Activated CD4-positive, alpha-beta memory T cell treated with anti-CD3 and anti-CD28 coated beads for 36 hours (primary cell): ENCODE data around the gene HIKESHI. TPM values are rescaled to one million over a fixed set of nuclear protein-coding genes. Genes with fewer than 3 reads are reported as not detected.
"Not testable (repeated sequence)": the region's sequence is repeated elsewhere in the genome, so short reads cannot be mapped to it uniquely, and the experiment has no call there.

ENCODE experiments used
- CTCF ChIA-PET: fragments of 350-600 bp; sonication (Branson Sonifier 250); formaldehyde crosslinking; loops from one replicate; lab custom pipeline; 2021; ENCODE audit warnings: antibody characterized with exemption, inconsistent platforms; lab: Charles Lee
- POLR2A ChIA-PET: fragments of 350-600 bp; sonication (Branson Sonifier 250); formaldehyde crosslinking; loops from one replicate; lab custom pipeline; 2021; ENCODE audit warnings: antibody characterized with exemption; lab: Charles Lee
- DNase-seq: peaks from one replicate; pipeline ENCODE4 v3.0.0-alpha.2; 2020
- H3K27ac Mint-ChIP-seq: one replicate; pipeline ENCODE4 v1.8.0; 2021; ENCODE audit warnings: mixed read lengths
- H3K27me3 Mint-ChIP-seq: one replicate; pipeline ENCODE4 v1.8.0; 2021; ENCODE audit warnings: mixed read lengths
- H3K36me3 Mint-ChIP-seq: one replicate; pipeline ENCODE4 v1.8.0; 2021; ENCODE audit warnings: mixed read lengths
- H3K4me1 Mint-ChIP-seq: one replicate; pipeline ENCODE4 v1.8.0; 2021; ENCODE audit warnings: low read depth, mixed read lengths
- H3K4me3 Mint-ChIP-seq: one replicate; pipeline ENCODE4 v1.8.0; 2021; ENCODE audit warnings: mild to moderate bottlenecking, mixed read lengths
- H3K9me3 Mint-ChIP-seq: one replicate; pipeline ENCODE4 v1.8.0; 2021; ENCODE audit warnings: mixed read lengths
- intact Hi-C: fragments of 100-400 bp; cut with micrococcal nuclease; formaldehyde crosslinking; loops from one replicate; pipeline ENCODE4 v1.15.1; 2023
- total RNA-seq, 2 experiments: library from RNA; stranded (reverse); gene quantifications; one replicate each; pipeline ENCODE4 v1.2.3, GENCODE V29; 2021

HIKESHI gene
- total RNA-seq, 2 experiments from 2014 or later, result 53.1 to 55.1 TPM

DNA sequence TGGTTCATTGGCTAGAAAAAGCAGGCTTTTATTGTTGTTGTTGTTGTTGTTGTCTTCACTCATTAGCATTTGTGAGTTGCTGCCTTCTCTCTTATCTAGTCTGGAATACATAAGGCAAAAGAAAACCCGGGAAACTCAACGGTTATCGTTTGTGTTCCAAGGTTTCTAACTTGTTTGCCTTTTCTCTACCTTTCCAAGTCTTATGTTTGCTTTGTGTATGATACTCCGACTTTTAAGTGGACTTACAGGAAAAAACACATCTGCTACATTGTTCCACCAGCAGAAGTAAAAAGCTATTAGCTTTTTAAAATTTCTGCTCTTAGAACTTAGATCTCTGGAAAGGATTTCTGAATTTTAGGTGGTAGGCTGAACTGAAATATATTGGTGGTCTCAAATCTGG is 27.0 kb upstream of the HIKESHI start:
- Mint-ChIP-seq H3K4me3 (no peak overlapping the region), H3K9me3 (no peaks in the 10 kb centered on the region), H3K36me3 (peaks cover 70% of the 10 kb centered on the region), H3K4me1 (peaks cover 54% of the 10 kb centered on the region), H3K27me3 (no peaks in the 10 kb centered on the region), H3K27ac (peak overlapping the region; percentile 61)
- POLR2A ChIA-PET, result interaction anchor here (0.7 kb wide), 1 partner anchor 25 kb away, joined by 3 read pairs; no protein-coding TSS in a partner anchor
- intact Hi-C loops, result loop anchor here (2.0 kb wide), 1 partner anchor 14 kb away; no protein-coding TSS in a partner anchor
- no peak for DNase-seq
- CTCF ChIA-PET, result interaction anchor here (0.8 to 1.7 kb wide), 2 partner anchors 15 to 26 kb away, joined by 3 to 4 read pairs; no protein-coding TSS in a partner anchor

DNA sequence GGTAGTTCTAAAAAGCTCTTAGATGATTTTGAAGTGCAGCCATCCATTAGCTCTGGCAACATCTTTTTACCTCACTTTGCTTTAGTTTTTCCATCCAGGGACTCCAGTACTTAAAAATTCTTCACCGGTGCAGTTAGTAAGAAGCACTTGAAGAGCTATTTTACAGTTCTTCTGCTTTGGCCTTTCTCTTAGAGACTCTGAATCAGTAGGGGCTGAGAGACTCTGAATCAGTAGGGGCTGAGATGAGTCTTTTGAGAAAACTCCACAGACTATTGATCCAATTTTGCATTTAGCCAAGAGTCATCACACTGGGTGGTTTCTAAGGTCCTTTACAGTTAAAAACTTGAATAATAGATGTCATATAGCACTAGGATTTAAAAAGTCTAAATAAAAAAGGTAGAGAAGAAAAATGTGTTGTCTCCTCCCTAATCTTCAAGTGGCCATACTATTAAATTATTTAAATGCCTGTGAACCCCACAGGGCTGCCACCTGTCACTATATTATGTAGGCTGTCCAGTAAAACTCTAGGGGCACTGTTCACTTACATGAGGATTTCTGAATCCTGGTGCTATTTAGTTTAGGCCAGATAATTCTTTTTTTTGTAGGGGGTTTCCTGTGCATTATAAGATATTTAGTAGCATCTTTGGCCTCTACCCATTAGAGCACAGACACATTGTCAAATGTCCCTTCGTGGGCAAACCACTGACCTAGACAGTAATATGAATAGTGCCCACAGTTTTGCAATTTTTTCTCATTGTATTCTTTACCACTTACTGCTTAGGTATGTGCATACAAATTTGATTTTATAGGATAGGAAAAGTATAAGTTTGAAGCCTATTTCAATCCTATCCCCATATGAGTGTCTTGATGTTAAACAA is 26.3 kb upstream of the HIKESHI start:
- Mint-ChIP-seq H3K27me3 (no peaks in the 10 kb centered on the region), H3K36me3 (peaks cover 68% of the 10 kb centered on the region), H3K27ac (peak overlapping the region; percentile 61), H3K4me1 (peaks cover 52% of the 10 kb centered on the region), H3K9me3 (no peaks in the 10 kb centered on the region), H3K4me3 (no peak overlapping the region)
- POLR2A ChIA-PET, result no interaction called here
- no peak for DNase-seq
- intact Hi-C loops, result loop anchor here (2.0 kb wide), 1 partner anchor 15 kb away; no protein-coding TSS in a partner anchor
- CTCF ChIA-PET, result interaction anchor here (0.8 to 1.7 kb wide), 2 partner anchors 14 to 26 kb away, joined by 3 to 4 read pairs; no protein-coding TSS in a partner anchor

DNA sequence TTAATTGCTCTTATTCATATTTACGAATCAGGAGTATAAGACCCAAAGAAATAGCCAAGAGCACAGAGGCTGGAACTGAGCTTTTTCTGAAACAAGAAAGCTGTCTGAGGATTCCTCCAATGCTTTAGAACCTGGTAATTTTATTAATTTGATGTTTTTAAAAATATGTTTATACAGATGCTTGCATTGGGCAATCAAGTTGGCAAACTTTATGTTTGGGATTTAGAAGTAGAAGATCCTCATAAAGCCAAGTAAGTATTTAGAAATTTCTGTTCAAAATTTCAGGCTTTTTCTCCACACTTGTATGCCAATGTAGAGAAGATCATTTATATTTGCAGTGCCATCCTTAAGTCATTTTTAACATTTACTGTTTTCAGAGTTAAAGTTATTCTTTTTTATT is 24.3 kb upstream of the HIKESHI start:
- no peak for DNase-seq
- peaks cover 69% of the 10 kb centered on the region for H3K36me3 Mint-ChIP-seq
- no peak overlapping the region for H3K4me3 Mint-ChIP-seq
- intact Hi-C loops, result no loop called here
- ChIA-PET POLR2A (no interaction called here), CTCF (interaction anchor here (0.6 kb wide), 1 partner anchor 82 kb away, joined by 3 read pairs; no protein-coding TSS in a partner anchor)
- H3K27me3 Mint-ChIP-seq, result no peaks in the 10 kb centered on the region
- H3K9me3 Mint-ChIP-seq, result no peaks in the 10 kb centered on the region
- peaks cover 54% of the 10 kb centered on the region for H3K4me1 Mint-ChIP-seq
- H3K27ac Mint-ChIP-seq, result no peak overlapping the region

DNA sequence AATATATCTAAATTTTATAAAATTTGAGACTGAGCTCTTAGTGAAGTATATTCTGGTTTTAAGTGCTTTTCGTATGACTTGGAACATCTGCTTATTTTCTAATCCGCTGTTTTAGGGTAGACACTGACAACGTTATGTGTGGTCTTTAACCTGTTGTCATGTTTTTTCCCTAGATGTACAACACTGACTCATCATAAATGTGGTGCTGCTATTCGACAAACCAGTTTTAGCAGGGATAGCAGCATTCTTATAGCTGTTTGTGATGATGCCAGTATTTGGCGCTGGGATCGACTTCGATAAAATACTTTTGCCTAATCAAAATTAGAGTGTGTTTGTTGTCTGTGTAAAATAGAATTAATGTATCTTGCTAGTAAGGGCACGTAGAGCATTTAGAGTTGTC is 23.8 kb upstream of the HIKESHI start:
- no peaks in the 10 kb centered on the region for H3K27me3 Mint-ChIP-seq
- H3K4me1 Mint-ChIP-seq, result peaks cover 52% of the 10 kb centered on the region
- ChIA-PET CTCF (no interaction called here), POLR2A (no interaction called here)
- DNase-seq, result no peak
- peaks cover 69% of the 10 kb centered on the region for H3K36me3 Mint-ChIP-seq
- H3K4me3 Mint-ChIP-seq, result no peak overlapping the region
- H3K9me3 Mint-ChIP-seq, result no peaks in the 10 kb centered on the region
- intact Hi-C loops, result no loop called here
- no peak overlapping the region for H3K27ac Mint-ChIP-seq

DNA sequence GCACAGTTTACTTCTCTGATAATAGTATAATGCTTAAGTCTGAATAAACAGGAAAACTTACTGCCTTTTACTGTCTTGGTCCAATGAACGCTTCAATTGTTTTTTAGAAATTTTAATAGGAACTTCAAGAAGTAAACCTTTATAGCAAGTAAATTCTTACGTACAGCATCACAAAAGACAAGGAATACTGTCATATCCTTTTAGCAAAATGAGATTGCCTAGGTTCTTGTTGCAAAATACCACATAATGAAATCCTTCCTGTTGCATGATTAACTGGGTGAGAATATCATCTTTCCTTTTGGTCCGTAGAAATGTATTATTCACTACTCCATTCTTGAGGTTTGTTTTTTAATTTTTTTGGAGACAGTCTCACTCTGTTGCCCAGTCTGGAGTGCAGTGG is 22.3 kb upstream of the HIKESHI start:
- H3K36me3 Mint-ChIP-seq, result peaks cover 67% of the 10 kb centered on the region
- DNase-seq, result no peak
- intact Hi-C loops, result no loop called here
- peaks cover 54% of the 10 kb centered on the region for H3K4me1 Mint-ChIP-seq
- H3K27me3 Mint-ChIP-seq, result no peaks in the 10 kb centered on the region
- no peaks in the 10 kb centered on the region for H3K9me3 Mint-ChIP-seq
- POLR2A ChIA-PET, result no interaction called here
- H3K4me3 Mint-ChIP-seq, result no peak overlapping the region
- CTCF ChIA-PET, result no interaction called here
- no peak overlapping the region for H3K27ac Mint-ChIP-seq

DNA sequence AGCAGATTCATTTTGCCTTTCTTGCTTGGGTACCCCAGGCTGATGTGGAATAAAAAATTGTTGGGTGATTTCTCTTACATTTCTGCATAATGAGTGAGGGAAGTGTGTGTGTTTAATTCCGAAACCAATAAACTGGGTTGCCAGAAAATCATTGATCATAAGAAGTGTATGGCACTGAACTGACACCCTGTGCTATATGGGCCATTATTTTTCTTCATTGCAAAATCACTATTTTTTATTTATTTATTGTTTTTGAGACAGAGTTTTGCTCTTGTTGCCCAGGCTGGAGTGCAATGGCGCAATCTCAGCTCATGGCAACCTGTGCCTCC is 14.6 kb upstream of the HIKESHI start:
- no peak for DNase-seq
- Mint-ChIP-seq H3K4me3 (peak overlapping the region; percentile 45), H3K27me3 (no peaks in the 10 kb centered on the region), H3K9me3 (peaks cover 5% of the 10 kb centered on the region), H3K4me1 (peaks cover 85% of the 10 kb centered on the region), H3K36me3 (peaks cover 25% of the 10 kb centered on the region), H3K27ac (peak overlapping the region; percentile 93)
- ChIA-PET POLR2A (interaction anchor here (0.7 to 1.7 kb wide), 7 partner anchors 38 to 339 kb away, joined by 3 to 6 read pairs (median 3); partner anchors contain the start of gene PICALM), CTCF (interaction anchor here (1.0 kb wide), 2 partner anchors 32 to 75 kb away, joined by 3 read pairs; no protein-coding TSS in a partner anchor)
- intact Hi-C loops, result loop anchor here (1.0 to 2.0 kb wide), 13 partner anchors 31 to 534 kb away; partner anchors contain the start of genes EED and PICALM

DNA sequence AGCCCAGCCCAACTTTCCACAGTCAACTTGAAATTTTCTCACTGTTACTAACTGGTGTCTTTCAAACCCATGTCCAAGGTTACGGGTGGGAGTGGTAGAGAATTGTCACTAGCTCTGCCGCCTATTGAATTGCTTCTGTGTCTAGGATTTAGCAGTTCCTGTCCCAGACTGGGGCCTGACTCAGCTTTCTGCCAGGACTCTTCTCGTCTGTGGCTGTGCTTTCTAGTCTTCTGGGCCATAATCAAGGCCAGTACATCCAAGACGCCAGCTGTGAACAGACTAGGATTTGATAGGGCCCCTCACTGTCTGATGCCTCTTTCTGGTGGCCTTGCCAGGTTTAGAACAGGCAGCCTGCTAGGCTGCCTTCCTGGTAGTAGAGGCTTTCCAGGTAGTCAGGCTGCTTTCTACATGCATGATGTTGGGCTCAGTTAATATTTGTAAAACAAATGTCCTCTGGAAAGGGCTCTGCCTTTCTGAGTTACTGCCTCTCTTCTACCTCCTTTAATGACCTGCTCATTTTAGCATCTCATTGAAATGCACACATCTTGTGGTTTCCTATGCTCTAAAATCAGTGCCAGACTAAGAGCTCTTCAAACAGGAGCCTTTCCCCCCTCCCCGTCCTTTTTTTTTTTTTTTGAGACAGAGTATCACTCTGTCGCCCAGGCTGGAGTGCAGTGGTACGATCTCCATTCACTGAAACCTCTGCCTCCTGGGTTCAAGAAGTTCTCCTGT is 13.1 kb upstream of the HIKESHI start:
- intact Hi-C loops, result loop anchor here (1.0 kb wide), 1 partner anchor 517 kb away; no protein-coding TSS in a partner anchor
- peaks cover 84% of the 10 kb centered on the region for H3K4me1 Mint-ChIP-seq
- H3K27me3 Mint-ChIP-seq, result no peaks in the 10 kb centered on the region
- peak overlapping the region; percentile 74 for H3K27ac Mint-ChIP-seq
- ChIA-PET CTCF (interaction anchor here (0.6 to 2.4 kb wide), 9 partner anchors 14 to 452 kb away, joined by 3 to 16 read pairs (median 3); partner anchors contain the start of gene CCDC83), POLR2A (interaction anchor here (0.6 to 1.7 kb wide), 10 partner anchors 10 to 1255 kb away, joined by 3 to 5 read pairs (median 3); partner anchors contain the start of genes CCDC83, EED and PICALM)
- peaks cover 5% of the 10 kb centered on the region for H3K9me3 Mint-ChIP-seq
- peaks cover 18% of the 10 kb centered on the region for H3K36me3 Mint-ChIP-seq
- peak; percentile 73 for DNase-seq
- peak overlapping the region; percentile 13 for H3K4me3 Mint-ChIP-seq

DNA sequence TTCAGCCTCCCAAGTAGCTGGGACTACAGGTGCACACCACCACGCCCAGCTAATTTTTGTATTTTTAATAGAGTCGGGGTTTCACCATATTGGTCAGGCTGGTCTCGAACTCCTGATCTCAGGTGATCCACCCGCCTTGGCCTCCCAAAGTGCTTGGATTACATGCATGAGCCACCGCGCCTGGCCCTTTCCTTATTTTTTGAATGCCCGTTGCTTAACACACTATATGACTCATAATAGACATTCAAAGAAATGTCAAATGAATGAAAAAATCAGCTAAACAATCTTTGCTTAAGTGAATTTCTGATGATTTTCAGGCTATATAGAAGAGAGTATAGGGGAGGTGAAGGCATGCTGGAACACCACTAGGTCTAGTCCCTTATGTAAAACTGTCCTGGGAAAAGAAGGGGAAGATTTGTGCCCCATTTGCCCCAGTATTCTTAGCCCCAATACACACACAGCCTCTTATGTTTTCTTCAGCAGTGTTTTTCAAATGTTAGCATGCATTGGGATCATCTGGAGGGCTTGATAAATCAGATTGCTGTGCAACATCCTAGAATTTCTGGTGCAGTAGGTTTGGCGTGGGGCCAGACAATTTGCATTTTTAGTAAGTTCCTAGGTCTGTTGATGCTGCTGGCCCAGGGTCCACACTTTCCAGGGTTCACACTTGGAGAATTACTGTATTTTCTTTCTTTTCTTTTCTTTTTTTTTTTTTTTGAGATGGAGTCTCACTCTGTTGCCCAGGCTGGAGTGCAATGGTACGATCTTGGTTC is 12.3 kb upstream of the HIKESHI start:
- Mint-ChIP-seq H3K27ac (peak overlapping the region; percentile 74), H3K4me3 (peak overlapping the region; percentile 13), H3K4me1 (peaks cover 84% of the 10 kb centered on the region), H3K36me3 (peaks cover 12% of the 10 kb centered on the region)
- not testable (repeated sequence) for H3K9me3 Mint-ChIP-seq, H3K27me3 Mint-ChIP-seq
- POLR2A ChIA-PET, result interaction anchor here (0.9 to 1.6 kb wide), 6 partner anchors 24 to 341 kb away, joined by 3 to 5 read pairs (median 4); partner anchors contain the start of gene PICALM
- peak; percentile 55 for DNase-seq
- CTCF ChIA-PET, result interaction anchor here (0.6 to 2.4 kb wide), 7 partner anchors 14 to 452 kb away, joined by 3 to 16 read pairs (median 4); partner anchors contain the start of gene CCDC83
- intact Hi-C loops, result loop anchor here (5.0 kb wide), 1 partner anchor 748 kb away; the partner anchor contains the start of gene TMEM135

DNA sequence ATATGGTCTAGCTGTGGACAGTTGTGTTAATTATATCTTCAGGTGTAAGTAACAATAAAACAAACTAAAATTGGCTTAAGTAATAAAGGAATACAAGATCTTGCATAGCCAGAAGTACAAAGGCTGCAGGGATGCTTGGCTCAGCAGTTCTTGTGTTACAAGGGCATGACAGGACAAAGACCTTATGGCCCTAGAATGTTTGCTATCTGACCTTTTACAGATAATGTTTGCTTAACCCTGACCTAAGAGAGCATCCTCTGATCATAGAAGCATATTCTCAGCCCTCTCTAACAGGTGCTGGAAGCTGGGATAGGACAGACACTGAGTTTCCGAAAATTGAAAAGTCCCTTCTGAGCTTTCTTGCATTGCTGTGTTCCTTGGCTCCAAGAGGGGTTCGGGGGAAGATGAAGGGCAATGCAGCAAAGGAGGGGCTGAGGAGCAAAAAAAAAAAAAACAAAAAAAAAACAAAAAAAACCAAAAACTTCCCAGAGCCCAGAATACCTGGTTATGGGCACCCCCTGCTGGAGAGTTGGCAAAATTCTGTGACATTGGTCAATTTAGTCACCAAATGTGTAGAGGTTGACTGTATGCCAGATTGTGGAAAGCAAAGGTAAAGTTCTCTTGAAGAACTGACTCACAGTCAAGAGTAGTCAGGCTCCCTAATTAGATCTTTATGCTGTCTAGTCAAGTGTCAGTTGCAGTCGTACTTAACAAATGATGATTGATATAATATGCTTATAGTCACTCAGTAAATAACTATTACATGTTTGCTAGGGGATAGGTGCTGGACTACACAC is 10.4 kb upstream of the HIKESHI start:
- DNase-seq, result peak; percentile 82
- Mint-ChIP-seq H3K27ac (peak overlapping the region; percentile 95), H3K4me1 (peaks cover 68% of the 10 kb centered on the region), H3K36me3 (peaks cover 7% of the 10 kb centered on the region), H3K27me3 (no peaks in the 10 kb centered on the region), H3K9me3 (peaks cover 5% of the 10 kb centered on the region), H3K4me3 (peak overlapping the region; percentile 30)
- CTCF ChIA-PET, result interaction anchor here (0.6 to 2.2 kb wide), 16 partner anchors 38 to 506 kb away, joined by 3 to 17 read pairs (median 4); partner anchors contain the start of genes CCDC83 and EED
- intact Hi-C loops, result loop anchor here (1.0 to 5.0 kb wide), 11 partner anchors 89 to 746 kb away; partner anchors contain the start of genes CCDC83 and TMEM135
- POLR2A ChIA-PET, result interaction anchor here (0.7 to 1.4 kb wide), 4 partner anchors 11 to 50 kb away, joined by 3 to 4 read pairs (median 3); no protein-coding TSS in a partner anchor
